HG02885 (cell line): ENCODE measurements around the gene IGLL1.
"Not testable (repeated sequence)": the region's sequence is repeated elsewhere in the genome, so short reads cannot be mapped to it uniquely, and the experiment has no call there.

ENCODE experiments used
- ATAC-seq: cut with Tn5 transposase; IDR thresholded peaks from one replicate; pipeline ENCODE4 v1.9.1; 2021; ENCODE audit warnings: mild to moderate bottlenecking; ENCODE audit not compliant: unreplicated experiment, poor library complexity

IGLL1 gene

GRCh38 chr22:23565305-23565914 lies 14.7 kb downstream of the IGLL1 start:
- no peak for ATAC-seq

DNA sequence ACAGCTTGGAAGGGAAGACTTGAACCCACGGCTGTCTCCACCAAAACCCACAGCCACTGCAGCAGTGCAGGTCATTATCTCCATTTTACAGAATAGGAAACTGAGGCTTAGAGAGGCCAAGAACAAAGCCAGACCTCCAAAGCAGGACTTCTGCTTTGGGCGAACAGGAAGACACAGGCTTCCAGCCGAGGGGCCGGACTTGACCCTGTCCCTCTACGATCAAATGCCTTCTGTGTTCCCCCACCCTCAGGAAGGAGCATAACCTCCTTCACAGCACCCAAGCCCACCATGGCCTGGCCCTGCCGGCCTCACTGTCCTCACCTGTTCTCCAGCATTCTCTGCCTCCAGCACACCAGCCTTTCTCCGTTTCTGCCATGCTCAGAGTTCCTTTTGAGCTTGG lies 15.8 kb downstream of the IGLL1 start:
- no peak for ATAC-seq

DNA sequence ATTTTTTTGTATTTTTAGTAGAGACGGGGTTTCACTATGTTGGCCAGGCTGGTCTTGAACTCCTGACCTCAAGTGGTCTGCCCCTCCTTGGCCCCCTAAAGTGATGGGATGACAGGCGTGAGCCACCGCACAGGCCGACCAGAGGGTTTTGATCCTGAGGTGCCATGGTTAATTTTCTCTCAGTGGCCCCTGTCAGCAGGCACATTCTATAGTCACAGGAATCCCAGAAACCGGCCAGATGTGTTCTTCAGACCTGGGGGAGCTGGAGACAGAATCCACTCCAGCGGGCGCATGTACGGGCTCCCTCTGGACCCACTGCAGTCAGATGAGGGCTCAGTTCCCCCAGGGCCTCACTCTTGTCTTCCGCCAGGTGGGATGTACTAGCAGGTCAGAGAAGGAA lies 17.0 kb downstream of the IGLL1 start:
- ATAC-seq: no peak

DNA sequence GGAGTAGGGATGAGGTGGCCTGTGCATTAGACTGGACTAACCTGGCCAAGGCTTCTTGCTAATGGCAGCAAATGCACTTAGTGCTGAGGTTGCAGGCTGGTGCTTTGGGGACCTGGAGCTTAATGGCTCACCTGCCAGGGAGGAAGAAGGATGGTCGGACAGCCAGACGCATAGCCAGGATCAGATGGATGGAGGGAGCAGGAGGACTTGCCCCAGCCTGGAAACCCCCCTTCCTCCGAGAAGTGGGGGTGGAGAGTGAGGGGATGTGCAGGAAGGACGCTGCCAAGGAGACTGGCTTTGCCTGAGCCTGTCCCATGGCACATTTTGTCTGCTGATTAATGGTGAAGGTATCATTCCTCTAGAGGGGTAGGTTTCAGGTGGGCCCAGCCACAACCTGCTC lies 17.9 kb downstream of the IGLL1 start:
- ATAC-seq: no peak

GRCh38 chr22:23561025-23561510 lies 19.0 kb downstream of the IGLL1 start:
- not testable (repeated sequence) for ATAC-seq

GRCh38 chr22:23560215-23560614 lies 19.9 kb downstream of the IGLL1 start:
- ATAC-seq: not testable (repeated sequence)

DNA sequence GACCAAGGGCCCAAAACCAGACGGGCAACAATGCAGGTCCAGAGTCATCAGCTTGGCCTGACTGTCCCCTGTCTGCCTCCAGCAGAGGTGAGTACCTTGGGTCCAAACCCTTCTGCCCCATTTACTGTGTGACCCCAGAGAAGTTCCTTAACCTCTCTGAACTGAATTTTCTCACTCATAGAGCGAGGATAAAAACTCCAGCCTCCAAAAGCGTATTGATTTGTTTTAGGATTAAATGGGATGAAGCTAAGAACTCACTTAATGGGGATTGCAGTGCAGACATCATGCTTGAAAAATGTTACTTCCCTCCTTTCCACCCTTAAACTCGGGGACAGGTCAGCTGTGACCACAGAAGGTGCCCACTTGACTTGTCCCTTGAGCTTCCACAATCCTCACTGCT lies 22.6 kb downstream of the IGLL1 start:
- ATAC-seq: no peak

- no peak for ATAC-seq
Observed at GRCh38 chr22:23557036-23557435, 23.1 kb downstream of the IGLL1 start.

- ATAC-seq: no peak
Observed at GRCh38 chr22:23556026-23556620, 24.0 kb downstream of the IGLL1 start.

DNA sequence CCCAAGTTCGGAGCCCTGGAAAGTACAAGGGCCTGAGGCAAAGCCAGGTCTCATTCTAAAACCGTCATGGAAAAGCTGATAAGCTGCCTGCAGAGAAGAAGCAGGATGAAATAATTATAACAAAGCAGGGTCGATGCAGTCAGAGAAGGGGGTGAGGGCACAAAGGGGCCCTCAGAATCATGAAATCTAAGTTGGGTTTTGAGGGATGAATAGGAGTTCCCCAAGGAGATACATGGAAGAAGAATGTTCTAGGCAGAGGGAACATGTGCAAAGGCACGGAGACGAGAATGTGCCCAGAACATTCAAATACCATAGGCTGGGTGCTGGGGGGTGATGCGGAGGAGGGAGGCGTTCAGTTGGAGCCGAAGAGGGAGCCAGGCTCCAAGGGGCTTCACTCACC lies 25.0 kb downstream of the IGLL1 start:
- no peak for ATAC-seq

DNA sequence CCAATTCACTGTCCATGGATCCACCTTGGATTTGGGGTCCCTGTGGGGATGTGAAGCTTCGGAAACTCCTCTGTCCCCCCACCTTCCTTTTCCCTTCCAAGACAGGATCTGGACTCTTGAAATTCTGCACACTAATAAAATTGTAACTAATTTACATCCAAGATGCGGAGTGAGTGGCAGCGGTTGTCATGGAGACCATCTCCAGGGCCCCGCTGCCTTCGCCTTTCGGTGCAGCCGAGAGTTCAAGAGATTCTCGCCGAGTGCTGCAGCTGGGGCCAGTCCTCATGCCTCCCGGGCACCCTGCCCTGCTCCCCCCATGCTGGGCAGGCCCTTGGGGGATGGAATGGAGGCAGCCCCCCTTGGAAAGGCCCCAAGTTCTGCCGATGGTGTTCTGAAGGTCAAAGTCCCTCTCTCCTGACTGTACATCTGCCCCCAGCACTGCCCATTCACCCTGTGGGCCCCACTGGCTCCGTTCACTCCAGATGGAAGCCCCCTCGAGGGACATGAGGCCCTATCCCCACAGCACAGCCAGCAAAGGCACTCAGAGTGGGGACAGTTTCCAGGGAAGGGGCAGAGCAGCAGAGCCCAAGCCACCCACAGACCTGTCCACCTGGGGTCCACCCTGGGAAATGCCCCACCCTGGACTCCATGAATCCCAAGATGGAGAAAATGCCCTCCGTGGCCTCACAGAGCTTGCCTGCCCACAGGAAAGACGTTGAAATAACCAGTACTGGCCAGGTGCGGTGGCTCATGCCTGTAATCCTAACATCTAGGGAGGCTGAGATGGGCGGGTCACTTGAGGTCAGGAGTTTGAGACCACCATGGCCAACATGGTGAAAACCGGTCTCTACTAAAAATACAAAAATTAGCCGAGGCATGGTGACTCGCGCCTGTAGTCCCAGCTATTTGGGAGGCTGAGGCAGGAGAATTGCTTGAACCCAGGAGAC lies 25.9 kb downstream of the IGLL1 start:
- ATAC-seq: no peak

DNA sequence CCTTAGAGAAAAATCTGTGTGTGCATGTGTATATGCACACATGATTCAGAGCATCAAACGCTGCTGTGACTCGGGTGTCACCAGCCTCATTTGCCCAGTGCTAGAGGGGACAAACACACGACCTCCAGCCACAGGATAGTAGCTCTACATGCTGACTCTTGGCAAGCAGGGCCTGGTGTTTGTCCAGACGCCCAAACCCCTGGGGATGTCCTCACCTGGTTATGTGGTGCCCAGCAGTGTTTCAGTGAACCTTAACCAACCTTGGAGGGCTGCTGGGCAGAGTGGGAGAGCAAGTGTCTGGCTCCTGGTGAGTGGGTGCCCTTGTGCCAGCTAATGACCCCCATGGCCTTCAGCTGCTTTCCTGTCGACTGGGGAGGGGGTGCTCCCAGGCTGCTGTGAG lies 26.7 kb downstream of the IGLL1 start:
- no peak for ATAC-seq

DNA sequence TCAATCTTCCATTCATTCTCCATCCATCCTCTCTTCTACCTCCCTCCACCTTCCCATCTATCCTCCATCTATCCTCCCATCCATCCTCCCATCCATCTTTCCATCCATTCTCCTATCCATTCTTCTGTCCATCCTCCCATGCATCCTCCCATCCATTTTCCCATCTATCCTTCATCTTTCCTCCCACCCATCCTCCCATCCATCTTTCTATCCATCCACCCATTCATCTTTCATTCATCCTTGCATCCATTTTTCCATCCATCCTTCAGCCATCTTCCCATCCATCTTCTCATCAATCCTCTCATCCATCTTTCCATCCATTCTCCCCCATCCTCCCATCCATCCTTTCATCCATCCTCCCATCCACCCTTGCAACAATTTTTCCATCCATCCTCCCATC lies 27.5 kb downstream of the IGLL1 start:
- no peak for ATAC-seq

GRCh38 chr22:23551385-23551784 lies 28.7 kb downstream of the IGLL1 start:
- no peak for ATAC-seq

- no peak for ATAC-seq
Observed at GRCh38 chr22:23550049-23550650, 29.9 kb downstream of the IGLL1 start.

GRCh38 chr22:23549198-23549595 lies 30.9 kb downstream of the IGLL1 start:
- no peak for ATAC-seq

DNA sequence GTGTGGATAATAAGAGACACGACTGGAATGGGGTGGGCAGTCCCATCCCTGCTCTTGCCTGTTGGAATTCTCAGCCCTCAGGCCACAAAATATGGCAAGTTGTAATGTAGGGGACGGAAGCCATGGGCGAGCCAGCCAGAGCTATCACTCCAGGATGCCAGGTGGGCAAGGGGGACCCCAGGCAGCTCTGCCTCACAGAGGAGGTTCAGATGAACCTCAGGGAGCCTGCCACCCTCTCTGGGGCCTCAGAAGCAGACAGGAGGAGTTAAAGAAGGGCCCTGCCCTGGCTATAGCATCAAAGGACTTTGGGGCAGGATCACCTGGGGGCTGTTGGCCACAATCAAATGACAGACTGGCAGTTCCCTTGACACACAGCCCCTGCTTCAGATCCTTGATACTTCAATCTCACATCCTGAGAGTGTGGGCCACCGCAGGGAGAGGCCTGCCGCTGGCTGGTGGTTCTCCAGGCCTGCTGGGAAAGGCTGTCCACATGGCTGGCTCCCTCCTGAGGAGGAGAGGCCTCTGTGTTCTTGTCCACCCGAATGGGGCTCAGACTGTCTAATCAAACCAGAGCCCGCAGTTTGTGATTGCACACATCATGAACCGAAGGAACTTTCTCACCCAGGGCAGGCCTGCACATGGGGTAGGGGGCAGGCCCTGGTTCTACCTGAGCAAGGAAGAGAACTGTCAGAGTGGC lies 31.4 kb downstream of the IGLL1 start:
- no peak for ATAC-seq

GRCh38 chr22:23547818-23548500 lies 32.1 kb downstream of the IGLL1 start:
- no peak for ATAC-seq

GRCh38 chr22:23547382-23547781 lies 32.7 kb downstream of the IGLL1 start:
- not testable (repeated sequence) for ATAC-seq

GRCh38 chr22:23544852-23545251 lies 35.2 kb downstream of the IGLL1 start:
- ATAC-seq: no peak
